Ovary (tissue), 3 donors: ENCODE data around the gene HOXA11.

ENCODE experiments used
- EP300 ChIP-seq: sonication (generic); formaldehyde crosslinking; IDR thresholded peaks from one replicate; pipeline ENCODE4 v1.6.1; 2017; ENCODE audit warnings: antibody characterized with exemption
- TF ChIP-seq, protein P1 (sequence below), 3 donors: fragments of 450-650 bp in 2 of 3; fragments of 200-600 bp in 1 of 3; IDR thresholded peaks; one replicate each; pipeline versions ENCODE4 v1.5.1 to v1.8.0; 2016 to 2022; ENCODE audit warnings: antibody characterized with exemption in 3 of 3, mild to moderate bottlenecking in 1 of 3
- donor health status: DM: no; HTN: no; CAD: no.

DNA sequence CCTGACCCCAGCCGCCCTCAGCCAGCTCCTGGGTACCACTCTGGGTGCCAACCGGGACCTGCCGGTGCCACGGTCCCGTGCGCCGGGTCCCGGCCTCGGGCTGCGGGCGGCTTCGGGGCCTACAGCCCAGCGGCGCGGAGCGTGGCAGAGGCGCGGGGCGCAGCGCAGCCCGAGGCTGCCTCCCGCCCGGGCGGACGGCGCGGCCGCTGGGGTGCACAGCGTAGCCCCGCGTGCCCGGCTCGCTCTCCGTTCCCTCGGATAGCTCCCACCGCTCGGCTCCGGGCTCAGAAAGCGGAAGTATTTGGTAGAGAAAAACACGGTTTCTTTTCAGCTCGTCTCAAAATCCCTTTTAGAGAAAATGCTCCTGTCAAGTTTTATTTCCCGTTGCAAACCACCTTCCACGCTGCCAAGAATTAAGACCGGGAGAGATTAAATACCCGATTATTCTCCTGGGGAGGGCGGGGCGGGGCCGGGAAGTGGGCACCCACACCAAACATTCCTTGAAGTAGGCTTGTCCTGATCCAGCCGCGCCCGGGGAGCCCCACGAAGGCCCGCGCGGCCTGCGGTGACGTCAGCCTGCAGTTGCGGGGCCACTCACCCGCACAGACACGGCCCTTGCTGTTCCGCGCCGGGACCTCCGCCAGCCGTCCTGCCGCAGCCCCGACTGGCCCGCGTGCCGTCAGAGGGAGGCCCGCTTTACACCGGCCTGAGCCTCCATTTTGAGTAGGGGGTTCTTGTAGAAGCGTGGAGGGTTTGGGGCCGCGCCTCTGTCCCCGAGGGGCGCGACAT, 7.7 kb upstream of the HOXA11 start:
- TF ChIP-seq EP300 = no peak
- TF ChIP-seq, protein P1, sequence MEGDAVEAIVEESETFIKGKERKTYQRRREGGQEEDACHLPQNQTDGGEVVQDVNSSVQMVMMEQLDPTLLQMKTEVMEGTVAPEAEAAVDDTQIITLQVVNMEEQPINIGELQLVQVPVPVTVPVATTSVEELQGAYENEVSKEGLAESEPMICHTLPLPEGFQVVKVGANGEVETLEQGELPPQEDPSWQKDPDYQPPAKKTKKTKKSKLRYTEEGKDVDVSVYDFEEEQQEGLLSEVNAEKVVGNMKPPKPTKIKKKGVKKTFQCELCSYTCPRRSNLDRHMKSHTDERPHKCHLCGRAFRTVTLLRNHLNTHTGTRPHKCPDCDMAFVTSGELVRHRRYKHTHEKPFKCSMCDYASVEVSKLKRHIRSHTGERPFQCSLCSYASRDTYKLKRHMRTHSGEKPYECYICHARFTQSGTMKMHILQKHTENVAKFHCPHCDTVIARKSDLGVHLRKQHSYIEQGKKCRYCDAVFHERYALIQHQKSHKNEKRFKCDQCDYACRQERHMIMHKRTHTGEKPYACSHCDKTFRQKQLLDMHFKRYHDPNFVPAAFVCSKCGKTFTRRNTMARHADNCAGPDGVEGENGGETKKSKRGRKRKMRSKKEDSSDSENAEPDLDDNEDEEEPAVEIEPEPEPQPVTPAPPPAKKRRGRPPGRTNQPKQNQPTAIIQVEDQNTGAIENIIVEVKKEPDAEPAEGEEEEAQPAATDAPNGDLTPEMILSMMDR (IDR thresholded peaks at IDR 0.05) = no peak
